Inferior parietal cortex (tissue), 1 donor: Measurements from ENCODE around the gene DAZAP1.
A peak's percentile ranks its signal among the peaks of the same experiment; 100 is the strongest.

ENCODE experiments used
- DNase-seq: peaks from one replicate; pipeline ENCODE4 v3.0.0-alpha.2; 2016; ENCODE audit errors: extremely low spot score

The DAZAP1 gene

DNA sequence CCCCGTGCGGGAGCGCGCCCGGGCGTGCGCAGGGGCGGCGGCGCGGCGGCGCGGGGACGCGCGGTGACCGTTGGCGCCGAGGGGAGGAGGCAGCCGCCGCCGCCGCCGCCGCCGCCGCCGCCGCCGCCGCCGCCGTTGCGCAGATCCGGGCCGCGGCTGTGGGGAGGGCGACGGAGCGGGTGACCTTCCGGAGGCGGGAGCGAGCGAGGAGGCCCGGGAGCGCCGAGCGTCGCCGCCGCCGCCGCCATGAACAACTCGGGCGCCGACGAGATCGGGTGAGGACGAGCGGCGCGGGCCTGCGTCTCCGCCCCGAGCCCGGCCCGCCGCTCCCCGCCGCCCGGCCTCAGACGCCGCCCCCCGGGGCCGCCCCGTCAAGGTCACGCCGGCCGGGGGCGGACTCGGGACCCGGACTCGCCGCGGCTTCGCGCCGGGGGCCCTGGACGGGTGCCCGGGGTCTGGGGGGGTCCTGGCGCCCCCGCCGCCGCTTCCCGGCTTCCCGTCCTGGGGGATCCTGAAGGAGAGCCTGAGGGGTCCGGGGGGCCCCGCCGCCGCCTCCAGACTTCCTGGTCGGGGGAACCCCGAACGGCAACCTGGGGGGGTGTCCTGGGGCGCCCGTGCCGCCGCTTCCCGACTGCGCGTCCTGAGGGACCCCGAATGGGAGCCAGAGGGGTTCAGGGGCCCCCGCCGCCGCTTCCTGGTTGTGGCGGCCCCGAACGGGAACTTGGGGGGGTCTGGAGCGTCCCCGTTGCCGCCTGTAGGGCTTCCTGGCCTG is at the start of gene DAZAP1:
Gene DAZAP1, plus strand, starts transcription at position 59 of the 772 bp plus-strand sequence. Its CDS starts 188 bp downstream, at position 247.
- no peak for DNase-seq

DNA sequence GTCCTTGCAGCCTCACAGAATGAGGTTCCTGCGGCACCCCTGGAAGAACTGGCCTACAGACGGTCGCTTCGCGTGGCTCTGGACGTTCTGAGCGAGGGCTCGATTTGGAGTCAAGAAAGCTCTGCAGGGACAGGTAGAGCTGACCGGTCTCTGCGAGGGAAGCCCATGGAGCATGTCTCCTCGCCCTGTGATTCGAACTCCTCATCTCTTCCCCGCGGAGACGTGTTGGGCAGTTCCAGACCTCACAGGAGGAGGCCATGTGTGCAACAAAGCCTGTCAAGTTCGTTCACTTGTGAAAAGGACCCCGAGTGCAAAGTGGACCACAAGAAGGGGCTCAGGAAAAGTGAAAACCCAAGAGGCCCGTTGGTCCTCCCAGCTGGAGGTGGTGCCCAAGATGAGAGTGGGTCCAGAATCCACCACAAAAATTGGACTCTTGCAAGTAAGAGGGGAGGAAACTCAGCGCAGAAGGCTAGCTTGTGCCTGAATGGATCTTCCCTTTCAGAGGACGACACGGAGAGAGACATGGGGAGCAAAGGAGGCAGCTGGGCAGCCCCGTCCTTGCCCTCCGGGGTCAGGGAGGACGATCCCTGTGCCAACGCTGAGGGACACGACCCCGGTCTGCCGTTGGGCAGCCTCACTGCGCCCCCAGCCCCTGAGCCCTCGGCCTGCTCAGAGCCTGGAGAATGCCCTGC is 47.1 kb upstream of the DAZAP1 start:
- no peak for DNase-seq

DNA sequence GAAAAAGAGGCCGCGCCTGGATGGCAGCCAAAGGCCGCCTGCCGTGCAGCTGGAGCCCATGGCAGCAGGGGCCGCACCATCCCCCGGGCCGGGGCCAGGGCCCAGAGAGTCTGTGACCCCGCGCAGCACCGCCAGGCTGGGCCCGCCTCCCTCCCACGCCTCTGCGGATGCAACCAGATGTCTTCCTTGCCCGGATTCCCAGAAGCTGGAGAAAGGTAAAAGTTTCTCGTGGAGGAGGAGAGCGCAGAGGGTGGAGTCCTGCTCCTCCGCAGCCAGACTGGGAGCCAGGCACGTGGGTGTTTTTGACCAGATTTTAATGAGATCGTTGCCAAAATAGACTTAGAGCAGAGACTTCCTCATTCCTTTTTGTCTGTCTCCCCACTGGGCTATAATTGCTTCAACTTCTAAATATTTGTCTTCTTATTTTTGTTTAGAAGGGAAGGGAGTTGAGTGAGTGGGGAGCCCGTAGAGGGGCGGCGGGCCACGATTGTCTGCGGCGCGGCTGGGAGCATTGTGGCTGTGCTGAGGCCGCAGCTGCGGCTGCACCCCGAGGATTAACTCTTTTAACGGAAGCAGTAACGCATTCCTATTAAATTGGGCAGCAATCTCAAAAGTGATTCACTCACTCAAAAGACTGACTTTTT is 46.4 kb upstream of the DAZAP1 start:
- DNase-seq, result peak; percentile 73

DNA sequence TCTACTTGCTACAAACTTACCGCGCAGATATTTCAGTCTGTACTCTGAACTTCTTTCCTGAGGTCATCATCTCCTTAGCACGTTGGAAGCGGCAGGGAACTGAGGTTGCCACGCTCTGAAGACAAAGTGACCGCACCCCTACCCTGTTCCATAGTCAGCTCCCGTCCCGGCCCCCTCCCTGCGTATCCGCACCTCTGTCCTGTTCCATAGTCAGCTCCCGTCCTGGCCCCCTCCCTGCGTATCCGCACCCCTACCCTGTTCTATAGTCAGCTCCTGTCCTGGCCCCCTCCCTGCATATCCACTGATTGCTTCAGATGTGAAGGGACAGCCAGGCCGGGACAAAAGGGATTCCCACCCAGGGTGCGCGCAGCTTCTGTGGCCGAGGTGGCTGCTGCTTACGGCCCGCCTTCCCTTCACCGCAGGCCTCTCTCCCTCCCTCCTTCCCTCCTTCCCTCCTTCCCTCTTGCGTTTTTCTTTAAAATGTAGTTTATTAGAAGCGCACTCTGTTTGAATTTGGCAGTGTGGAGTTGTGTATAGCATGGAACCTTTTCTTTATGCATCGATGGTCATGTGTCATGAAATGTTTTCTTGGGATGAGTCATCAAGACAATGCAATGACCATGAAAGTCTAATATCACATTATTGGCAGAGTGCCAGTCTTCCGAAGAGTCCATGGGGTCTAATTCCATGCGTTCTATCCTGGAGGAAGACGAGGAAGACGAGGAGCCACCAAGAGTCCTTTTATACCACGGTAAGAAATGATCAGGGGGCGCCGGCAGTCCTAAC is 45.6 kb upstream of the DAZAP1 start:
- no peak for DNase-seq

DNA sequence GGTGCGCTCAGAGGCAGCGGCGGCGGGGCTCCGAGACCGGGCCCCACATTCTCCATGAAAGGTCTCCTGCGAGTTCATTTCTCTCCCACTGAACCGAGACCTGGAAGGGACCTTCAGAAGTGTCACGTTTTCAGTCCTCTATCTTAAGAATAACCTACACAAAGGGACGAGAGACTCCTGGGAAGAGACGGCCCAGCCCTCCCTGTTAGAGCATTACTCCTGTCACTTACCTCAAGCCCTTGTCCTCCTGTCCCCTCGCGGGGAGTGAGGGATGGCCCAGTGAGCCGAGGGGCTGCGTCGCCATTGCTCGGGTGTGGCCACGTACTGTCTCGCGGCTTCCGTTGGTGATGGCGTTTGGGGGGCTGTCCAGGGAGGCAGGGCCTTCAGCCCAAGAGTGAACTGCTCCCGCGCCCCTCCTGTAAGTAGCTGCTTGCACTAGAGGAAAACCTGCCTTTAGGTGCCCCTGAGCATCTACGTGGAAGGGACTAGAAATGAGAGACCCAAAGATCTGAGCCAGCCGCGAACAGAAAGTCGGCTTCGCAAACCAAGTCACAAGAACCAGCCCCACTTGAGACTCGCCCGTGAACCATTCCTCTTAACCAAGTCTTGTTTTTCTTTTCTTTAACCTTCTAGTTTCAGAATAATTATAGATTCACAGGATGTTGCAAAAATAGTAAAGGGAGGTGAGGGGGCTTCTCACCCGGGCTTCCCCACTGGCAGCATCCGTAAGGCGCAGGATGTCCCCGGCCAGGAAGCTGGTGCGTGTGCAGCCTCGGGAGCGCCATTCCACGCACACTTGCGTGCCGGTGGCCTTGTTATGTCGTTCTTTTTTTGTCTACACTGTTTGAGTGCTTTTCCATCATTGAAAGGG is 44.8 kb upstream of the DAZAP1 start:
- no peak for DNase-seq

DNA sequence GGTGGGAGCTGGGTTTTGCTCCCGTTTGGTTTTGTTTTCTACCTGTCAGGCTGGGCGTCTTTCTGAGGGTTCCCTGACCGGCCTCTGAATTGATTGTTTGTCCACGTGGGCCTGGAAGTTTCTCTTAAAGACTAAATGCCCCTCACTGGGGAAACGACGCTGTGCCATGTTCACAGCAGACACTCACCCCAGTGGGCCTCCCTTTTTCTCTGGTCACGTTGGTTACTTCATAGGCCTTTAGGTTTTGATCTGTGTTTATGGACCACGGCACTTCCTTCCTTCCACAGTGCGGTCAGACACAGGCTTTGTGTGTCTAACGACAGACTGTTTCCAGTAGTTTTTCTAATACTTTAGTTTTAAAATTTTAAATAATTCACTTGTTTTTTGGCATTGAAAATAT is 43.8 kb upstream of the DAZAP1 start:
- no peak for DNase-seq

DNA sequence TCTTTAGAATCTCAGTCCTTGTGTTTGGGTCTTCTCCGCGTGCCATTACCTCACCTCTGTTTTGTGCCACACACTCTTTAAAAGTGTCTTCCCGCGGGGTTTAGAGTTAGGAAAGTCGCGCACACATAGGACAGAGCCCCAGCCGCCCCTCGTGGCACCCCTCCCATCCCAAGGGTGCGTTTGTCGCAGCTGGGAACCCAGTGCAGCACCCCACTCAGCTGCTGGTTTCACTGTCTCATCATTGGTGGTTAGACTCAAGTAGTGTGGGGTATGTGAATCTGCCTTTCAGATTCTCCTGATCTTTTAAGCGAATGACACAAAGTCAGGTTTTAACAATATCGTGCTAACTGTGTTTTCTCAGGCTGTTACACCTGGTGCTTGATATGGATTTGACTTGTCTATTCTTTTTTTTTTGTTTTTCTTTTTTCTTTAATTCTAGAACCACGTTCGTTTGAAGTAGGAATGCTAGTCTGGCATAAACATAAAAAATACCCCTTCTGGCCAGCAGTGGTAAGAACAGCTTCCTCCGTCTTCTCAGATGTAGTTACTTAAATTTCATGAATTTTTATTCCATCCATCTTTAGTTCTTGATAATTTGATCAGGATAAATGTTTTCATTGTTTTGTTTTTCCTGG is 43.2 kb upstream of the DAZAP1 start:
- no peak for DNase-seq

DNA sequence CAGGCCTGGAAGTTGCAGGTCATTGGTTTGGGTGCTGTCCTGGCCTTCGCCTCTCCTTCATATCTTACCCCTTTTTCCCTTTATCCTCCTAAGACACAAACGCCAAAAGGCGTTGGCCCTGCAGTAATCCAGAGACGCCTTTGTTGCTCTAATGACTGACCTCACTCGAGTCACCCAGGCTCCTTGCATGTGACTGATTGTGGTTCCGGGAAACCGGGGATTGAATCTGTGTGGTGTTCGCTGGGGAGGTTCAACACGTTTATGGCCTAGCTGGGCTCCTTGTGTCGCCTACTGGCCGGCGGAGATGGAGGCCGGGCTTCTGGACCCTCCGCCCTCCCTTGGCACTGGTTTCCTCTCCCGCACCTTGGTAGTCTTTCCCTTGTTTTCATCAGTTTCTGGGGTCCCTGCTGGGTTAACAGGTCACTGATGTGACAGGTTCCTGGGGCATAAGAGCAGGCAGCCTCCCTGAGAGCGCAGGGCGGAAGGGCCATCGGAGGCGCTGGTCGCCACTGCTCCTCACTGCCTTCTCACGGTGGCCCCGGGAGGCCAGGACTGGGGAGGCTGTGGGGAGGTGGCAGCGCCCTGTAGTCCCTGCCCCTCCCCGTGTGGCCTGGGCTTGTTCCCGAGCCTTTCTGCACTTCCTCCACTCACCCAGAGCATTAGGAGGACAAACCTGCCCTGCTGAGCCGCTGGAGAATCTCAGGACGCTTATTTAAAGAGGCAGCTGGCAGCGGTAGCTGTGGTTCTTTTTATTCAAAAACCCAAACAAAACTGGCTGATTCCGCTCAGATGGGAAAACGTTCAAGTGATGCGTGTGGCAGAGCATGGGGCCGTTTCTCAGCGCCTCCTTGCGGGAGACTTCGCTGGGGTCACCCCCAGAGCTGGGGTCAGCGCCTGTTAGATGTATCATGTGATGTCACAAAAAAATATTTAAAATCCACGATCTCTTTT is 41.8 kb upstream of the DAZAP1 start:
- no peak for DNase-seq

DNA sequence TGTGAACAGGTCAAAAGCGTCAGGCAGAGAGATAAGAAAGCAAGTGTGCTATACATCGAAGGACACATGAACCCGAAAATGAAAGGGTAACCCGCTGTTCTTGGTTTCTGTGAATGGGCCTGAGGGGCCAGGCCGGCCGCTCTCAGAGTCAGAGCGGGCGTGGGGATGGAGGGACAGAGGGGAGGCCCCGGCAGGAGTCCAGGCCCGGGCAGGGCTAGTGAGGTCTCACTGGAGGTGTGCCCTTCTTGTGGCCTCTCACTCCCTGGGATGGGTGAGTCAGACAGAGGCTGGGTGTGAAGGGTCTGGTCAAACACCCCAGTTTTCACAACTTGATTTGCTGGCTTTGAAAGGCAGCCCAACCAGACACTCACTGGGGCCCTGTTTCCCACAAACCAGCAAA is 41.1 kb upstream of the DAZAP1 start:
- DNase-seq, result no peak

DNA sequence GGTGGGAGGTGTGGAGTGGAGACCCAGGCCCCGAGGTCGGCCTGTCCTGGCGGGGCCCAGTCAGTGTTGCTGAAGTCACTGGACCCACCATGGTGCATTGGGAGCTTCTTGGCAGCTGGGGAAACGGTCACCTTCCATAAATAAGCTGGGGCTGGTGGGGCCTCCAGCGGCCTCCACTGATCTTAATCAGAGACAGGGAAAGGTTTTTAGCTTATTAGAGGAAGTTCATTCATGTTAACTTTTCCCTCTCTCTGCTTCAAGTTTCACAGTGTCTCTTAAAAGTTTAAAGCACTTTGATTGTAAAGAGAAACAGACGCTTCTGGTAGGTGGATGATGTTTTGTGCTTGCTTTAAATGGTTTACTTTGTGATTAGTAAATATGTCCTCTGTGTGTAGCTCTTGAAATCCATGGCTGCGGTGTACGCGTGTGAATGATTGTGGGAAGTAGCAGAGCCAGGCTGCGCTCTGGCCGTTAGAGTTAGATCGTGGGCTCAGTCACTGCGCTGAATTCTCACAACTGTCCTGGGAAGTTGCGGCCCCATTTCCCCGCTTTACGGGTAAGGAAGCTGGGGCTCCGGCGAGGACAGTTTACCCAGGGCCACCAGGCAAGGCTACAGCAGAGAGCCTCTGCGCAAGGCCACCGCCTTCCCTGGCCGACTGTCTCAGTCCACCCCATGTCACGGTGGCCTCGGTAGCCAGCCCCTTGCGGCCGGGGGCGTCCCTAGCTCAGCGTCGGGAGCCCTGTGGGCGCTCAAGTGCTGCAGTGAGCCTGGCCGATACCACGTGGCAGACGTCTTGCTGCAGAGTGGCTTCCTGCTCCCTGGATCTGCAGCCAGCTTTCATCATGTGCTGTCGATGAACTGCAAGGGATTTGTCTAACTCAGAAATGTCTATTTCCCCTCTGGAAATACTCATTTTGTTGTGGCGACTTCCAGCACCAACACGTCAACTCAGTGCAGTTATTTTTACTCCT is 40.2 kb upstream of the DAZAP1 start:
- no peak for DNase-seq

DNA sequence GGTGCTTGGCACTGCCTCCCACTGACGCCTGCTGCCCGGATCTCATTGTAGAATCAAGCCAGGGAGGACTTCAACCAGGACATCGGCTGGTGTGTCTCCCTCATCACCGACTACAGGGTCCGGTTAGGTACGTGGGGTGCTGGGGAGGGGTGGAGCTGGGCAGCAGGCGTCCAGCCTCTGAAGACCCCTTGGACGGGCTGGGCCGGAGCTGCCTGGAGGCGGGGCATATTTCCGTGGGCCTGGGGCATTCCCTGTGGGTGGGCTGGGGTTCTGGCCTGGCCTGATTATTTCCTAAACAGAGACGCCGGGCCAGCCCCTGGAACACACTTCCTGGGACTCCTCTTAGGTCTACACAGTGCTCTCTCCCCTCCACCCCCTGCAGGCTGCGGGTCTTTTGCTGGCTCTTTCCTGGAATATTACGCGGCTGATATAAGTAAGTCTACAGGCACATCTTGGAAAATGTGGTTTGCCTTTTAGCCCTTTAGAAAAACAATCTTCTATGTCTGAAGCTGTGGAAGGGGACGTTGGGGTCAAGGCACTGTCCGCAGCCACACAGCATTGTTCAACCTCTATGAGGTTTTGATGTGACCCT is 38.1 kb upstream of the DAZAP1 start:
- DNase-seq, result no peak

DNA sequence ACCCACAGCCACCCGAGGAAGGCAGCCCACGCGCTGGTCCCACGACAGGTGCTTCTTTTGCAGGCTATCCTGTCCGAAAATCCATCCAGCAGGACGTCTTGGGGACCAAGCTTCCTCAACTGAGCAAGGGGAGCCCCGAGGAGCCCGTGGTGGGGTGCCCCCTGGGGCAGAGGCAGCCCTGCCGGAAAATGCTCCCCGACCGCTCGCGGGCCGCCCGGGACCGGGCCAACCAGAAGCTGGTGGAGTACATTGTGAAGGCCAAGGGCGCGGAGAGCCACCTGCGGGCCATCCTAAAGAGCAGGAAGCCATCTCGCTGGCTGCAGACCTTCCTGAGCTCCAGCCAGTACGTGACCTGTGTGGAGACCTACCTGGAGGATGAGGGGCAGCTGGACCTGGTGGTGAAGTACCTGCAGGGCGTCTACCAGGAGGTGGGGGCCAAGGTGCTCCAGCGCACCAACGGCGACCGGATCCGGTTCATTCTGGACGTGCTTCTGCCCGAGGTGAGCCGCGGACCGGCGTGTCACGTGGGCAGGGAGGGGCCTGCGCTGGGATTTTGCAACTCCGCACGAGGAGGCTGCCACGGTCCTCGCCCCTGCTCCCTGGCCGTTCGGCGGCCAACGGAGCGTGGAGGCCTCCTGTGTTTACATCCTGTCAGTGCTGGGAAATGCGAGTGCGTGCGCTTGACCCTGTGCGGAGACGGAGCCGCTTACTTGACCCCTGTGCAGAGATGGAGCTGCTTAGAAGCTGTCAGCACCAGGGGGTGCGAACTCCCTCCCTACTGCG is 36.6 kb upstream of the DAZAP1 start:
- DNase-seq, result no peak

DNA sequence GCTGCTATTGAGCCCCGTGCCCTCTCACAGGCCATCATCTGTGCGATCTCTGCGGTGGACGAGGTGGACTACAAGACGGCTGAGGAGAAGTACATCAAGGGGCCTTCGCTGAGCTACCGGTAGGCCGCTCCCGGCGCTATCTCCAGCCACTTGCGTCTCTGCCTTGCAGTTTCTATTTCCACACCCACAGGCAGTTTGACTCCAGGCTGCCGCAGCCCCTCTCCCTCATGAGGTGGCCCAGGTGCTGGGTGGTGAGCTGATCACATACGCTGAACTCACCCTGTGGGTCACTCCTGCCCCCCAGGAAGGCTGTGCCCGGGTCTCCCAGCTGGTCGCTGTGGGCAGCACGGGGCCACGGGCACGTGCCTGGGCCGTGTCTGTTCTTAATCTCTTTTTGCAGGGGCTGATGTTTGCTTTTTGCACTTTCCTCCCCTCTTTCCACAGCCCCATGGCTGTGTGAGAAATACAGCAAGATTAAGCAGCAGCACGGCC is 34.3 kb upstream of the DAZAP1 start:
- DNase-seq, result no peak

DNA sequence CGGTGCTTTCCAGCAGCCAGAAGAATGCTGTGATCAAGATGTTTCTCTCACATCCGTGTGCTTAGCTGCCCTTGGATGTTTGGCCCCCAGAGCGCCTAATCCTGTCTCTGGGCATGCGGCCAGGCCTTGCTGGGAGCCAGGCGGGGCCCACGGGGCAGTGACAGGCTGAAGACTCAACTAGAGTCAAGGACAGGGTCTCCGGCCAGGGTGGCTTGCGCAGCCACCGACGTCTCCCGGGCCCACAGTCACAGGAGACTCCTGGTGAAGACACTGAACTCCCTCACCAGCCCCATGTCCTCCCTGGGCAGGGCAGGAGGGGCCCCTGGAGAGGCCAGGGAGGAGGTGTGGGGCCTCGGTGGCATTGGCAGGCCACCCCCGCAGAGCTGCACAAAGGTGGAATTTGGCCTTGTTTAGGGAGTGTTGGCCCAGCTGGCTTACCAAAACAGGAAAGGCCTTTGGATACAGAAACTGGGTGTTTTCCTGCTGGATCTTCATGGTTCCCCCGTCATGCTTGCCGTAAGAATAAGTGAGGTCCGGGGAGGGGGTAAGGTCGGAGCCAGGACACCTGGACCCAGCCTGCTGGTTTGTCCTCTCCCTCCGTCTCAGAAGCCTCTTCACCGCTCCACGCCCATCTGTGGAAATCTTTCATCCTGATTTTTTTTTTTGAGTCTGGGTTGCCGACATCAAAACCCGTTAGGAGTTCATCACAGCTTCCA is 33.7 kb upstream of the DAZAP1 start:
- DNase-seq, result no peak

DNA sequence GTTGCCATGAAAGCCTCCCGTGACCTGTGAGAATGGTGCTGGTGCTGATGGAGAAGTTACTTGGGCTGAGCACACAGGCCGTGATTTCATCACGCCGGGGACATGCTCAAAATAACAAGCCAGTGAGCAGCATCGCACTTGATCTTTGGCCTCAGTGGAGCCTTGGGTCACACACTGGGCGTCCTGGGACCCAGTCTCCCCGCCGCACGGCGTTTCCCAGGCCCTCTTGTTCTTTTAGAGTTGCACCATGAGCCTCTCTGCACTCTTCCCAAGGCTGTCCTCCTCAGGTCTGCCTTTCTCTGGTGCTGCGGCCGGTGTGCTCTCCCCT is 33.2 kb upstream of the DAZAP1 start:
- DNase-seq, result no peak

DNA sequence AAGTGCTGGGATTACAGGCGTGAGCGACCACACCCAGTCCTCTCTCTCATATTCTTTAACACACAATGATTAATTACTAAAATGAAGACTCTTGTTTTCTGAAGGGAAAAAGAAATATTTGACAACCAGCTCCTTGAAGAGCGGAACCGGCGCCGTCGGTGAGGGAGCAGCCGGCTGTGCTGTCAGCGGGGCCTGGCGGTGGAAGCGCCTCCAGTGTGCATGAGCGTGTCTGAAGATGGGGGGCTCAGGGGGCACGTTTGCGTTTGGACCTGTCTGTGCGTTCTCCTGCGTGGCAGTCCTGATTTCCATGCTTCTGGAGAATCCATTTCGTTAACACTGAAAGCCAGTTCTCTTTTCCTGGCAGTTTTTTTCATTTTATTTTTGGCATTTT is 31.0 kb upstream of the DAZAP1 start:
- DNase-seq, result no peak
